DOHH2 (cell line): ENCODE data around the gene RAB3B.
A peak's percentile ranks its signal among the peaks of the same experiment; 100 is the strongest.

Source experiments
- H3F3A ChIP-seq: fragments of 200-600 bp; sonication (generic), shearing (Covaris generic); 2 replicates; pipeline ENCODE4 v1.6.0; 2016; ENCODE audit warnings: antibody characterized with exemption, mild to moderate bottlenecking; ENCODE audit not compliant: control insufficient read depth, insufficient read depth
- H3K27ac ChIP-seq: fragments of 200-600 bp; sonication (generic); 2 replicates; pipeline ENCODE4 v1.5.1; 2014; ENCODE audit warnings: low read depth, mild to moderate bottlenecking, low read length, moderate library complexity
- H3K27me3 ChIP-seq: fragments of 200-600 bp; sonication (generic); 2 replicates; pipeline ENCODE4 v1.6.1; 2014; ENCODE audit warnings: mild to moderate bottlenecking, low read length, mixed read lengths; ENCODE audit not compliant: control insufficient read depth
- H3K36me3 ChIP-seq: fragments of 200-600 bp; sonication (generic); 2 replicates; pipeline ENCODE4 v1.6.1; 2014; ENCODE audit warnings: mild to moderate bottlenecking, low read length, moderate library complexity, mixed read lengths; ENCODE audit not compliant: control insufficient read depth
- H3K4me1 ChIP-seq: fragments of 200-600 bp; sonication (generic); 2 replicates; pipeline ENCODE4 v1.6.1; 2014; ENCODE audit warnings: mild to moderate bottlenecking, low read length, mixed read lengths; ENCODE audit not compliant: control insufficient read depth
- H3K4me2 ChIP-seq: fragments of 200-600 bp; sonication (generic); 2 replicates; pipeline ENCODE4 v1.6.0; 2014; ENCODE audit warnings: mild to moderate bottlenecking, low read length, moderate library complexity
- H3K4me3 ChIP-seq: fragments of 200-600 bp; sonication (generic); 2 replicates; pipeline ENCODE4 v1.5.1; 2014; ENCODE audit warnings: mild to moderate bottlenecking, low read length, mixed read lengths
- H3K79me2 ChIP-seq: fragments of 200-600 bp; sonication (generic); 2 replicates; pipeline ENCODE4 v1.6.1; 2014; ENCODE audit warnings: mild to moderate bottlenecking, low read length, mixed read lengths; ENCODE audit not compliant: control insufficient read depth
- H3K9me2 ChIP-seq: fragments of 200-600 bp; sonication (generic); replicated peaks from 2 replicates; pipeline ENCODE4 v1.6.1; 2014; ENCODE audit warnings: mild to moderate bottlenecking, low read length, mixed read lengths; ENCODE audit not compliant: control insufficient read depth
- H3K9me3 ChIP-seq: fragments of 200-600 bp; sonication (generic); 2 replicates; pipeline ENCODE4 v1.6.1; 2014; ENCODE audit warnings: antibody characterized with exemption, low read length, mixed read lengths; ENCODE audit not compliant: control insufficient read depth, insufficient read depth
- H4K20me1 ChIP-seq: fragments of 200-600 bp; sonication (generic); 2 replicates; pipeline ENCODE4 v1.6.0; 2014; ENCODE audit warnings: low read depth, mild to moderate bottlenecking, antibody characterized with exemption, low read length, moderate library complexity; ENCODE audit not compliant: control insufficient read depth, insufficient read depth
- EZH2phosphoT487 ChIP-seq: fragments of 200-600 bp; sonication (generic); IDR thresholded peaks from 2 replicates; pipeline ENCODE4 v1.6.1; 2017; ENCODE audit warnings: borderline replicate concordance, mild to moderate bottlenecking, antibody characterized with exemption, low read length, moderate library complexity, mixed read lengths
- TF ChIP-seq, protein P1 (sequence below): fragments of 200-600 bp; sonication (generic); IDR thresholded peaks from one replicate; pipeline ENCODE4 v1.5.1; 2014; ENCODE audit warnings: antibody characterized with exemption, mild to moderate bottlenecking, low read depth, low read length; ENCODE audit not compliant: poor library complexity, severe bottlenecking

The RAB3B gene

DNA sequence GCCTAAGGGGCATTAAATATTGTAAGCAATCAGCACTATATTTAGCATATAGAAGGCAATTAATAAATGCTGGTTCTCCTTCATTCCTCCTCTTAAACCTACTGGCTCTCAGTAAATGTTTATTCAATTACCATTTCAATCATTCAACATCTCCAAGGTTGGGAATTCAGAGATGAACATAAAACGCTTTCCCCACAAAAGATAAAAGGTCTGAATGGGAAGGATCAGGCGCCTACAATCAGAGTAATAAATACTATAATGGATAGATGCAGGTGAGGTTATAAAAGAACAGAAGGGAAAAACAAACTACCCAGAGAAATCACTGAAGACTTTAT, 43.5 kb upstream of the RAB3B start:
- Histone ChIP-seq H4K20me1 (peaks cover 14% of the 10 kb centered on the region; the same call in 1 of the 2 replicates), H3K27ac (0 out of 2 replicates have a peak overlapping the region, but pooled peaks have one; percentile 40), H3K4me2 (peak overlapping the region; percentile 84), H3K79me2 (peaks cover 46% of the 10 kb centered on the region), H3K9me2 (no peaks in the 10 kb centered on the region), H3K36me3 (peaks cover 51% of the 10 kb centered on the region), H3K4me1 (peaks cover 25% of the 10 kb centered on the region), H3K27me3 (no peaks in the 10 kb centered on the region), H3F3A (peaks cover 14% of the 10 kb centered on the region), H3K9me3 (no peaks in the 10 kb centered on the region), H3K4me3 (peak overlapping the region; percentile 93)
- no peak for TF ChIP-seq EZH2phosphoT487
- TF ChIP-seq, protein P1, sequence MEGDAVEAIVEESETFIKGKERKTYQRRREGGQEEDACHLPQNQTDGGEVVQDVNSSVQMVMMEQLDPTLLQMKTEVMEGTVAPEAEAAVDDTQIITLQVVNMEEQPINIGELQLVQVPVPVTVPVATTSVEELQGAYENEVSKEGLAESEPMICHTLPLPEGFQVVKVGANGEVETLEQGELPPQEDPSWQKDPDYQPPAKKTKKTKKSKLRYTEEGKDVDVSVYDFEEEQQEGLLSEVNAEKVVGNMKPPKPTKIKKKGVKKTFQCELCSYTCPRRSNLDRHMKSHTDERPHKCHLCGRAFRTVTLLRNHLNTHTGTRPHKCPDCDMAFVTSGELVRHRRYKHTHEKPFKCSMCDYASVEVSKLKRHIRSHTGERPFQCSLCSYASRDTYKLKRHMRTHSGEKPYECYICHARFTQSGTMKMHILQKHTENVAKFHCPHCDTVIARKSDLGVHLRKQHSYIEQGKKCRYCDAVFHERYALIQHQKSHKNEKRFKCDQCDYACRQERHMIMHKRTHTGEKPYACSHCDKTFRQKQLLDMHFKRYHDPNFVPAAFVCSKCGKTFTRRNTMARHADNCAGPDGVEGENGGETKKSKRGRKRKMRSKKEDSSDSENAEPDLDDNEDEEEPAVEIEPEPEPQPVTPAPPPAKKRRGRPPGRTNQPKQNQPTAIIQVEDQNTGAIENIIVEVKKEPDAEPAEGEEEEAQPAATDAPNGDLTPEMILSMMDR, result no peak

DNA sequence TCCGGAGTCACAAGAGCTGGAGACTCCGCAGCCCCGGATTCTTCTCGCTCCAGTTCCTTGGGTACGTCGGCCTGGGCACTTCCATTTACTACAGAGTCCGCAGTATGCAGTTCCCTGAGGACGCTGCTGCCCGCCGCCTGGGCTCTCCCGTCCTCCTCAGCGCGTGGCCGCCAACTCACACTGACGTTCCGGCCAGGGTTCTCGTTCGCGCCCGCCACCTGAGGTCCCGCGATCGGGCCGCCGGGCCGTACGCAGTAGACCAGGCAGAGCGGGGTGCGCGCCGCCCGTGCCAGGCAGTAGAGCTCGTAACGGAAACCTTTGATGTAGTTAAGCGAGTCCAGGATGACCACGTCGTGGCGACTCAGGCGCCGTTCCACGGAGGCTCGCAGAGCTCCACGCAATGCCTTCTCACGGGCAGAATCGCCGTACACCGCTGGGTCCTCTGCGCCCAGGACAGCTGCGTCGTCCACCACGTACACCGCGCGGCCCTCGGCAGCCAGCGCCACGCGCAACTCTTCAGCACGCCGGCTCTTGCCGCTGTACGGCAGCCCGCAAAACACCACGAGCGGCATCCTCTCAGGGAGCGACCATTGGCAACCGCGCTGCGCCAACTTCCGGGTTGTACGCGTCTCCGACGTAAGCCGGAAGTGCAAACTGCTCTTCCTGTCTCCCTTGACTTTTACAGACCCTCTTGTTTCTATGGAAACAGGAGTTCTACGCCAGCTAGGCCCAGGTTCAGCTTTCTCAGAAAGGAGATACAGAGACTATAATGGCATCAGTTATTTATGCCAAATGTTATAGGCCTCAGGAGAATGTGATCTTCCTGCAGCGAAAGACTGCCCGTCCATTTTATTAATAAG, 42.9 kb upstream of the RAB3B start, which contains the start of gene KTI12:
KTI12 (minus strand) TSS at position 621 of the 860 bp plus-strand sequence; CDS start at position 572, 49 bp downstream.
- H3K4me2 ChIP-seq, result peak within 1 kb of the TSS; percentile 84
- no peaks in the 10 kb centered on the region for H3K9me3 ChIP-seq
- H4K20me1 ChIP-seq, result peaks cover 14% of the 10 kb centered on the region; the same call in 1 of the 2 replicates
- H3K9me2 ChIP-seq, result no peaks in the 10 kb centered on the region
- peaks cover 25% of the 10 kb centered on the region for H3K4me1 ChIP-seq
- H3F3A ChIP-seq, result peaks cover 16% of the 10 kb centered on the region
- H3K27ac ChIP-seq, result peak within 1 kb of the TSS; percentile 40
- TF ChIP-seq, protein P1, result no peak
- no peak for TF ChIP-seq EZH2phosphoT487
- peaks cover 48% of the 10 kb centered on the region for H3K36me3 ChIP-seq
- H3K4me3 ChIP-seq, result peak within 1 kb of the TSS; percentile 93
- peaks cover 46% of the 10 kb centered on the region for H3K79me2 ChIP-seq
- H3K27me3 ChIP-seq, result no peaks in the 10 kb centered on the region

DNA sequence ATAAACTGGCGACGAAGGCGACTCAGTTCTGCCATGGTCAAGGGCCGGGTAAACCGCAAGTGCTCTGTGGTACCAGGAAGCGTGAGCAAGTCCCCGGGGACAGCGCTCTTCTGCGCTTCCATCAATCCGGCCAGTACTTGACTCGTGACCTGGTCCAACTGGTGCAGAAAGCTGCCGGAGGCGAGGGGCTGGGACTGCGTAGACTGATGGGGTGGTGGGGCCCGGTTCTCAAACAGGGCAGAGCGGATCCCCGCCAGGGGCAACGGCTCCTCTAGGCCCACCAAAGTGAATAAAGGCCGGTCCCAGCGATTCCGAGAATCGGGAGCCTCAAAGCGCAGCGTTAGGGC, 42.3 kb upstream of the RAB3B start:
- H3K4me2 ChIP-seq, result peak overlapping the region; percentile 84
- H3K4me3 ChIP-seq, result peak overlapping the region; percentile 93
- H3K27me3 ChIP-seq, result no peaks in the 10 kb centered on the region
- peaks cover 48% of the 10 kb centered on the region for H3K36me3 ChIP-seq
- no peaks in the 10 kb centered on the region for H3K9me2 ChIP-seq
- no peaks in the 10 kb centered on the region for H3K9me3 ChIP-seq
- peaks cover 14% of the 10 kb centered on the region; the same call in 1 of the 2 replicates for H4K20me1 ChIP-seq
- H3F3A ChIP-seq, result peaks cover 16% of the 10 kb centered on the region
- H3K4me1 ChIP-seq, result peaks cover 25% of the 10 kb centered on the region
- peak overlapping the region; percentile 40; the same call in 1 of the 2 replicates for H3K27ac ChIP-seq
- H3K79me2 ChIP-seq, result peaks cover 46% of the 10 kb centered on the region
- TF ChIP-seq, protein P1, result no peak
- no peak for TF ChIP-seq EZH2phosphoT487
